Measurements from ENCODE around the gene EIF4B.
A peak's percentile ranks its signal among the peaks of the same experiment; 100 is the strongest.
"Not testable (repeated sequence)": the region's sequence is repeated elsewhere in the genome, so short reads cannot be mapped to it uniquely, and the experiment has no call there.

EIF4B gene, protein sequence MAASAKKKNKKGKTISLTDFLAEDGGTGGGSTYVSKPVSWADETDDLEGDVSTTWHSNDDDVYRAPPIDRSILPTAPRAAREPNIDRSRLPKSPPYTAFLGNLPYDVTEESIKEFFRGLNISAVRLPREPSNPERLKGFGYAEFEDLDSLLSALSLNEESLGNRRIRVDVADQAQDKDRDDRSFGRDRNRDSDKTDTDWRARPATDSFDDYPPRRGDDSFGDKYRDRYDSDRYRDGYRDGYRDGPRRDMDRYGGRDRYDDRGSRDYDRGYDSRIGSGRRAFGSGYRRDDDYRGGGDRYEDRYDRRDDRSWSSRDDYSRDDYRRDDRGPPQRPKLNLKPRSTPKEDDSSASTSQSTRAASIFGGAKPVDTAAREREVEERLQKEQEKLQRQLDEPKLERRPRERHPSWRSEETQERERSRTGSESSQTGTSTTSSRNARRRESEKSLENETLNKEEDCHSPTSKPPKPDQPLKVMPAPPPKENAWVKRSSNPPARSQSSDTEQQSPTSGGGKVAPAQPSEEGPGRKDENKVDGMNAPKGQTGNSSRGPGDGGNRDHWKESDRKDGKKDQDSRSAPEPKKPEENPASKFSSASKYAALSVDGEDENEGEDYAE

DNA sequence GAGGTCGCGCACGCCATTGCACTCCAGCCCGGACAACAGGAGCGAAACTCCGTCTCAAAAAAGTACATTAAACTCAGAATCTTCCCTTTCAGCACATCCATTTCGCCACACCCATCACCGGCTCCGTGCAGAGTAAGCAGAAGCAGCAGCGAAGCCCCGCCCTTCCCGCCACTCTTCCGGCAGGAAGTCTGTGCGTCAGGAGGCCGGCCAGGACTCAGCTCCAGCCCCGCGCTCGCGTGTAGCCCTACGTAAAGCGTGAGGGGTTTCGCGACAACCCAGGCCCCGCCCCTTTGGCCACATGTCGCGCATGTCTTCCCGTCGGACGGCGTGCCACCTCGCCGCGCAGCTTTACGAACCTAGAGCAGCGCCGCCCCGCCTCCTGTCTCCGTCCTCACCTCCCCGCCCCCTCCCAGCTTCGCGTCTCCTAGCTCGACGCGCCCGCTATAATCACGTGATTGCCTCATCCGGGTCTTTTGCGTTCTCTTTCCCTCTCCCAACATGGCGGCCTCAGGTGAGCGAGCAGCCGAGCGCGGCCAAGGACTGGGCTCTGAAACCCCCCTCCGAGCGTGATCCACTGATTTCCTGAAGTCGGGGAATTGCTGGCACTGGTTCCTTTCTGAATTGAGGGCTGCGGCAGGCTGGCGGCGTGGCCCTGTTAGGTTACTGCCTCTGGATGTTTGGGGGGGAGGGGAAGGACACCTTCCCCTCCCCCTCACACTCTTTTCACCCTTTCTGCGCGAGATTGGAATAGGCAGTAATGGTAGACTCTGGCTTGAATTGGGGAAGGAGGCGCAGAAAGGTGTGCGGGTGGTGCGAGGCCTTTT is at the start of gene EIF4B:
Gene EIF4B, plus strand, starts transcription at position 471 of the 824 bp plus-strand sequence. Its CDS starts 28 bp downstream, at position 499.
- peak; percentile 95 for DNase-seq

DNA sequence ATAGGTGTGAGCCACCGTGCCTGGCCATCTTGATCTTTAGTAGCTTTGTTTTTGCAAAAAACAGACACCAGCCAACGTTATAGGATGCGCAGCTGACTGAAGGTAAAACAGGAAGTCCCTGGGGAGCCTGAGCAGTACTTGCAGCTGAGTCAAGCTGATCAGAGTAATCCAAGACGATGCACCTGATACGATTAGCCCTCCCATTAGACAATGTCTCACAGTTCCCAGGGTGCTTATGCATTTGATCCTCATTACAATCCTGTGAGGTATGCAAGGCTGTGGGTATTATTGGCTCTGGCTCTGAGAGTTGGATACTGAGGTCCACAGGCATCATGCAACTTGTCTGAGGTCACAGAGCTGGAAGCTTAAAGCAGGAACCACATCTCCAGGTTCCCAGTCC is 49.3 kb upstream of the EIF4B start:
- DNase-seq = no peak

DNA sequence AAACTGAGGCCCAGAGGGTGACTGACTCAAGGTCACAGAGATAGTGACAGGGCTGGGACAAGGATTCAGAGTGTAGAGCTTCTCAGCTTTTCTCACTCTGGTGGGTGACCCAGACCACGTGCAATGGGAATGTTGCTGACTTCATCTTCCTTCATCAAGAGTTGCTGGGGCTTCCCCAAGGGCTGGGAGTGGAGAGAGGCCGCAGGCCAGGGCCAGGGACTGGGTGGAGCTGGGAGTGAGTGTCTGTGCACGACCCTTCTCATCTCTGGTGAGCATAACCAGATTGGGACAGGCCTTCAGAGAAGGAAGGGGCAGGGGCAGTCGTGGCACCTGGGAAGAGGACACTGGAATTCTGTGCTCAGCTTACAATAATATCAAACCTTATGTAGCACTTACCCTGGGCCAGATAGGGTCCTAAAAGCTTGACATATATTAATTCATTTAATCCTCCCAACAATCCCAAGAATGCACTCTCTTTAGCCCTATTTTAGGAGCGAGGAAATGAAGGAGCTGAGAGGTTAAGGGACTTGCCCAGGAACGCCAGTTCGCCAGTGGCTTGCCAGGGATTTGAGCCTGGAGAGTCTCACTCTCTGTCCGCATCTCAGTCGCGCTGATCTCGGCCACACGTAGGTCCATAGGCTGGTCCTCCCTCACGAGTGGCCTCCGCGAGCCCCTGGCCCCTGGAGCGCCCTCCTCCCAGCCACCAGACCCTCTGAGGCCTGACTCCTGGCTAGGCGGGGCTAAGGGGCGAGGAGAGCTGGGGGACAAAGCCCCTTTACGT is 41.5 kb upstream of the EIF4B start:
- DNase-seq = no peak

DNA sequence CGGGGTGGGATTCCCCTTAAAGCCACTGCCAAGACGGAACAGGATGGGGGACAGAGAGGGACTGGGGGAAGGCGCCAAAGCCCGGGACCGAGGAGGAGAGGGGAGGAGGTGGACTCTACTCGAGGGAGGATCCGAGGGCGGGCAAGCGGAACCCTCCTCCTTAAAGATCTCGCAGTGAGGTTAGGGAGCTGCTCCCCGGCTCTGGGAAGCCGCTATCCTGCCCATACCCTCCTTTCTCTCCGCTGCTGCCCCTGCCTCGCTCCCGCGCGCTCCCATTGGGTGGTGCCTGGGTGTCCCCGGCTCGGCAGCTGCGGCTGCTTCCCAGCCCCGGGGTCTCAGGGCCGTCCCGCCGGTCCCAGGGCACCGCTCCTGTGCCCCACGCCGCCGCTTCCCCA is 40.9 kb upstream of the EIF4B start:
- no peak for DNase-seq

DNA sequence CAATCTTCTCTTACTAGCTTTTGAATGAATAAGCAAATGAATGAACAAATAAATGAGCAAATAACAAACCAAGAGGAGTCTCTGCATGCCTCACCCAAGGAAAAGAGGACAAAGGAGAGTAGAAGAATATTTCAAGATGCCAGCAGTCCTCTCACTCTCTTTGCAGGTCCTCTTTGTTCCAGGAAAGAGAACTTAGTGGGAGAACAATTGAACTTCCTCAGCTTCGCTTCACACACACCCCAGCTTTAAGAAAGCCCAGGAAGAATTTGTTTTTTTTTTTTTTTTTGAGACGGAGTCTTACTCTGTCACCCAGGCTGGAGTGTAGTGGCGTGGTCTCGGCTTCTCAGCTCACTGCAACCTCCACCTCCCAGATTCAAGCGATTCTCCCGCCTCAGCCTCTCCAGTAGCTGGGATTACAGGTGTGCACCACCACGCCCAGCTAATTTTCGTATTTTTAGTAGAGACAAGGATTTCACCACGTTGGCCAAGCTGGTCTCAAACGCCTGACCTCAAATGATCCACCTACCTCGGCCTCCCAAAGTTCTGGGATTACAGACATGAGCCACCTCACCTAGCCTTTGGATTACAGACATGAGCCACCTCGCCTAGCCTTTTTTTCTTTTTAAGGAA is 37.0 kb upstream of the EIF4B start:
- DNase-seq = no peak

DNA sequence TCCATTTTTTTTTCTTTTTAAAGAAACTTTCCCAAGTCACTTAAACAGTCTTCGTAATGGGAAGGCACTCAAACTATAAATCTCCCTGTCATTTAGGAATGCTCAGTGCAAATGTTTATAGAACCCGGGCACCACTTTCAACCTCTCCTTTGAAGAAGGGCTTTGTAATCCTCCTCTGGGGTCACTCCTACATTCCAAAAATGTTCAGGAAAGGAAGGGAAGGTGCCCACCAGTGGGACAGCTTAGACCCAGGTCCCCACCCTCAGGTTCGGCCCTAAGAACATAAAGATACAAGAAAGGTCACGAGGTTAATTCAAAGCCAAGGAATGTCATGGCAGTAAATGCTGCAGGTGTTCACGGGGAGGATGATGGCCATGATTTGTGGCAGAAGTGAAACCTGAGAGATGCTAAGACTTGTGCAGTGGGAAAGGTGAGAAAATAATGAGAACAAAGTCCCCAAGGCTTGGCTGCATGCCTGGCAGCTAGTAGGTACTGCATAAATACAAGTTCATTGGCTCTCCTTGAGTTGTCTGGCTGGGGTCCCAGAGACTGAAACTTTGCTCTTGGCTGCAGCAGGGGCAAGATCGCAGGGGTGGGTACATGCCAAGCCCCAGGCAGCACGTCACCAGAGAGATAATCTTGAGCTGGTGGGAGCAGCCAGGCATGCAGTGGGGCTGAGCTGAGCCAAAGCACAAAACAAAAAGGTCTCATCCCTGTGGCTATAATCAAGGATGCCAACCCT is 36.3 kb upstream of the EIF4B start:
- DNase-seq = no peak

DNA sequence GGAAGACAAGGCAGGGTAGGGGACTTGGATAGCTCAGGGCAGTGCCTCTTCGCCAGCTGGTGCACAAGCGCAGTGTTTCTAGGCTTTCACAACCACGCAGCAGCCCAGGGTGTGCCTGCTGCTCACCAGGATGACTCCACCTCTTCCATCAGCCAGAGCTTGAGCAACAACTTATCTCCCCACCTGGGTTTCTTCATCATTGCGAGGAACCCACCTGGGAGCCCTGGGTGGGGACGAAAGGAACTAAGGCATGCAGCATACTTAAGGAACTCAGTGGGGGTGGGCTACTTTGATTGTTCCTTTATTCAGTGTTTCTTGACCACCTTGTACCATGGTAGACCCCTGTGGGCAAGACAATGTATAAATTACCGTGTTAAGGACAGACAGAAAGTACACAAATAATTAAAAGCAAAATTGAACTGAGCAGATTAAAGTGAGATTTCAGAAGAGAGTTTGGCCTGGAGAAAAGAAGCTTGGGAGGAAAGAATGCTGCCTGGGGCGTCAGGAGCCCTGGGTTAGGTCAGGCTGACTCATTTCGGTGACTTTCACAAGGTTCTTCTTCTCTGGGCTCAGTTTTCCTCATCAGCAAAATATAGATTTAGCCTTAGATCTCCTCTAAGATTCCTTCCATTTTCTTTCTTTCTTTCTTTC is 34.5 kb upstream of the EIF4B start:
- no peak for DNase-seq

DNA sequence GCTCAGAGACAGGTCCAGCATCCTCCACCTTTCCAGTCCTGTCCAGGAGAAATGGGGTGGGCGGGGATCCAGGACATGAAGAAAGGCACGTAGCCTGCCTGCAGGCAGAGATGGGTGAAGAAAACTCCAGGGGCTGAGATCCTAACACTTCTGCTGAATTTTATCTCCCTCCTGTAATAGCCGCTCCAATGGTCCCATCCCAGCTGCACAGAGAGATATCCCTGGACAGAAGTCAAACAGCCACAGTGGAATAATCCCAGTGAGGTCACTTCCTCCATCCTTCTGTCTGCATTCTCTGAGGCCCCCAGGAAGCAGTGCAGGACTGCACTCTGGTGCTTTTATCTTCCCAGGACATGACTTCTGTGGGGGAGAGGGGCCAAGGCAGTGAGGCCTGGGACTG is 31.1 kb upstream of the EIF4B start:
- DNase-seq = no peak

DNA sequence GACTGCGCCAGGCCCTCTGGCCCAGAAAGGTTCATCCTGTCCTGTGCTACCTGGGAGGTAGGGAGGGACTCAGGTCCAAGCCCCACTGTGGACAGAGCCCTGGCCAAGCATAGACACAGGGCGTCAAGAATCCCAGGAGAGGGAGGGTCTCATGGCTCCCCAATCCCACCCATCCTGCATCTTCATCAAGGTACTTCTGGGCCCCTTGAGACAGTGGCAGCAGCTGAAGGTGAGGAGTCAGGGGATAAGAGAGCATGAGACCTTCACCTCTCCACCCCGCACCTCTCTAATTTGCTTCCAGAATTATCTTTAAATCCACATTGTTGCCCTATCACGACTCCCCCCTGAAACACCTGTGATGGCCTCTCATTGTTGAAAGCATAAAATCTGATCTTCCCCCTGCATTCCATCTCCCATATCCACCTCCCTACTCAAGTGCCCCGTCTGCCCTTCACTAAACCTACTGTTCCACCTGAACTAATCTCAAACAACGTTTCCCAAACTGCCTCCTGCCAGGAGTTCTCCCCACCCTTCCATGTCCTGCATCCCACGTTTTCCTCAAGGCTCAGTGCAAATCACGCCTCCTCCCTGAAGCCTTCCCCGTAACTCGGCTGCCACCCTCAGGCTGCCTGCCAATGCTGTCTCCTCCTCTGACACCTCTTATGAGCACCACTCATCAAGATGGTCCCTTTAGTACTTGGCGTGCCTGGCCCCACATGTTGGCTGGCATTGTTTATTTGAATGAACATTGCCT is 30.3 kb upstream of the EIF4B start:
- DNase-seq = no peak

DNA sequence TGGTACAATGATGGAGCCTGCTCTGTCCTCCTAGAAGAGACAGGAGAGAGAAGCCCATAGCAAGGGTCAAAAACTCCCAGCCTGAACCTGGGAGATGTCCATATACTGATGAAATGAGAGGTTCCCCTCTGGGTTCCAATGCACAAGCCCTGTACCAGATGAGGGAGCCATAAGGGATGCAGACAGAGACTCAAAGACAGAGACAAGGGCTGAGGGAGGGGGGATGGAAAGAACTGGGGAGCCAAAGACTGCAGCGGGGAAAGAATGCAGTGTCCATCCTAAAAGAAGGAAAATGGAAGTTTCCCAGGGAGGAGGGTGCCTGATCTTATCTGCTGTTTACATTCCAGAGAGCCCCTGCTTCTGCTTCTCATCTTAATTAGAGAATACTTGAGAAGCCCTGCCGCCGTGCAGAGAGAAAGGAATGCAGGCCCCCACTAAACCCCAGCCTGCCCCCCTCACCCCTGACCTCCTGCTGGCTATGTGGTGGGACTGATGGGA is 29.6 kb upstream of the EIF4B start:
- no peak for DNase-seq

DNA sequence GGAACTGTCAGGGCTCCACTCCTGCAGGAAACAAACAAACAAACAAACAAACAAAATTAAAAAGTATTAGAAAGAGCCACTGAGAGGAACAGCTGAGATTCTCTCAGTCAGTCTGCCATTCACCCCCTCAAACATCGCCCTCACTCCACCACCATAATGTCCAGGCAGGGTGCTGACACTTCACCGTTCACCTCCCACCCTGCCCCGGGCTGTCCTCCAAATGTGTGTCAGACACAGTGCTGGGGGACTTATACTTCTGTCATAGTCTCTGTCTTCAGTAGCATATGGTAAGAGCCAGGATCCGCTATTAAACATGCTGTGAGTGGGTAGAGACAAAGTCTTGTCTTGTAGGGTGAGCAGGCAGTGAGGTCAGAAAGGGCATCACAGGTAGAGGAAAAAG is 29.1 kb upstream of the EIF4B start:
- DNase-seq = no peak

DNA sequence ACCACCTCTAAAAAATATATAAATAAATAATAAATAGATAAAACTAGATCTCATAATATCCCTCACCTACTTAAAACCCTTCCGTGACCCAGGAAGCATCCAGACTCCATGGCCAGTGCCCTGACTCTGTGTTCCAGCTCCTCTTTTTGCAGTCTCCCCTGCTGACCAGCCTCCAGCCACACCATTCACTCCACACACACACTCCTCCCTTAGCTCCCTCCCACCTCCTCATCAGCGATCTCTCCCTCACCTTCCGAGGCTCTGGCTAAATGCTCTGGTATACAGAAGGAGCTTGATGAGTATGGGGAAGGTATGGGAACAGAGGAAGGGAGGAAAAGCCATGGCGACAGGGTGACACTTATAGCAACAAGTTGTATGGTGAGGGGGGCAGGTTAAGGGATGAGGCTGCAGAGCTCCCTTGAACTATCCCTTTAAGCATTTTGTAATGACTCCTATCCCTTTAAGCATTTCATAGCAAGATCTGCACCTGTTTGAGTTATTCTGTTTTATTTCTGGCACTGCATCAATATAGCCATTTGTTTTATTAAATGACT is 26.1 kb upstream of the EIF4B start:
- no peak for DNase-seq

DNA sequence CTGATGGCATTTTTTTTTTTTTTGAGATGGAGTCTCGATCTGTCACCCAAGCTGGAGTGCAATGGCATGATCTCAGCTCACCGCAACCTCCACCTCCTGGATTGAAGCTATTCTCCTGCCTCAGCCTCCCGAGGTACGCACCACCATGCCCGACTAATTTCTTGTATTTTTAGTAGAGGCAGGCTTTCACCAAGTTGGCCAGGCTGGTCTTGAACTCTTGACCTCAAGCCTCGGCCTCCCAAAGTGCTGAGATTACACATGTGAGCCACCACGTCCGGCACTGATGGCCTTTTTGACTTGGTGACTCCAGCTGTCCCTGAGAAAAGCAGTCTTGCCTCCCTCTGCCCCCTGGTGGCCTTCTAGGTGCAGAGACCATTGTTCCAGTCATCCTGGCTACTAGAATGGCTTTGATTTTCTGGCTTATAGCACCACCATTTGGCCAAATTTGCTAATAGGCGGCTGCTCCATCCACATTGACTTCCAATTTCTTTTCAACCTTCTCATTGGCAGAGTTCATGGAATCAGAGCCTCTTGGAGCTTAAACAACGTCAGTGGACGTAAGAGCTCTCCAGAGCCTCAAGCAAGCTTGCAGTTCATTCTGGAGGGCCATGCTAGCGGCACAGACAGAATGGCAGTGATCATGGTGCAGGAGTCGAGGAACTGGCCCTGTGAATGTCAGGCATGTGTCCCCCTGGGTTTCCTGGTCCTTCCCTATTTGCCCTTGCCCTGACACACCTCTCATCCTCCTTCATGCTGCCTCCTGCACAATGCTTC is 25.4 kb upstream of the EIF4B start:
- peak; percentile 74 for DNase-seq

DNA sequence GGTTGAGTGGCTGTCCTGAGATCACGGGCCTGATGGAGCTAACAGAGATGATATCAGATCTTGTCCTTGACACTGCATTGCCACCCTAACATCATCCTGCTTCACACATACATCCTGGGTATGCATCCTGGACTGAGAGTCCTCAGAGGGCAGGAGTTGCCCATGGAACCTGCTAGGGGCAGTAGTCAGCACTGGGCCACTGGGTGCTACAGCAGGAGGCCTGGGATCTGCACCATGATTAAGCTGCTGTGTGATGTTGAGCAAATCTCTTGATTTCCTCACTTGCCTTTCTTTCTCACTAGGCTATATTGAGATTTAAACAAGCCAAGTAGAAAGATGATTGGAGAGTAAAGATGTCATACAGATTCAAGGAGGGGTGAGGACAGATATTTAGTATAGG is 22.1 kb upstream of the EIF4B start:
- no peak for DNase-seq

DNA sequence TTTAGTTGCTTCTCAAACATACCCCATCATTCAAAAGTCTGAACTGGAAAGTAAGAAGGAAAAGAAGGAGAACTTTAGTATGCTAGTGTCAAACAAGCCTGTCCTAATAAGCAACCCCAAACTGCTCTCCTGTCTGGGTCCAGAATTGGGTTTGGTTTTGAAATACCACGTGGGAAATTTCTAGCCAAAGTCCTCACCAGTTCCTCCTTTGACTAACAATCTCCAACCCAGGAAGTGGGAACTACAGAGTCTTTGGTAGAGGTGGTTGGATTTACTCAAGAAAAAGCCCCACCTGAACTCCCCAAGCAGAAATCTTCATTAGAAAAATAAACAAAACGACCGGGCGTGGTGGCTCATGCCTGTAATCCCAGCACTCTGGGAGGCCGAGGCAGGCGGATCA is 17.4 kb upstream of the EIF4B start:
- DNase-seq = no peak

DNA sequence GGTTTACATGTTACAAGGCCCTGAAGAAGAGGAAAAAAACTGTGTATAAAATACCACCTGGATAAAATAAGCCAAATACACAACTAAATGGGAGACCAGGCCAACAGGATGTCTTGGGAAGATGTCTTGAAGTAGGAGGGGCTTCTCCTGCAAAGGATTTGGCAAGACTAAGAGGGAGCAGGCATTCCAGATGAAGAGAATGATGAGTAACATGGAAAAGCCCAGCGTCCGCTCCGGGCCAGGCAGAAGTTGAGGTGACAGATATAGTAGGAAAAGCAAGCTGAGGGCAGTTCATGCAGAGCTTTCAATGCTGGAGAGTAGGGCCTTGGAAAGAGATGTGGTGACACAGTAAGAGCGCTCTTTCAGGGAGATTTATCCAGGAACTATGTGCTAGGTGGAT is 16.1 kb upstream of the EIF4B start:
- no peak for DNase-seq

DNA sequence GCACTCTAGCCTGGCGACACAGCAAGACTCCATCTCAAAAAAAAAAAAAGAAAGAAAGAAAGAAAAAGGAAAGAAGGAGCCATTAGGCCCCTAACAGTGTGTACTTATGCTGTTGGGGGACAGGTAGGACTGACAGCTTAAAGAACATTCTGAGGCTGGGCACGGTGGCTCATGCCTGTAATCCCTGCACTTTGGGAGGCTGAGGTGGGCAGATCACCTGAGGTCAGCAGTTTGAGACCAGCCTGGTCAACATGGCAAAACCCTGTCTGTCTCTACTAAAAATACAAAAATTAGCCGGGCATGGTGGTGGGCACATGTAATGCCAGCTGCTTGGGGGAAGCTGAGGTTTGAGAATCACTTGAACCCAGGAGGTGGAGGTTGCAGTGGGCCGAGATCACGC is 14.0 kb upstream of the EIF4B start:
- DNase-seq = not testable (repeated sequence)

DNA sequence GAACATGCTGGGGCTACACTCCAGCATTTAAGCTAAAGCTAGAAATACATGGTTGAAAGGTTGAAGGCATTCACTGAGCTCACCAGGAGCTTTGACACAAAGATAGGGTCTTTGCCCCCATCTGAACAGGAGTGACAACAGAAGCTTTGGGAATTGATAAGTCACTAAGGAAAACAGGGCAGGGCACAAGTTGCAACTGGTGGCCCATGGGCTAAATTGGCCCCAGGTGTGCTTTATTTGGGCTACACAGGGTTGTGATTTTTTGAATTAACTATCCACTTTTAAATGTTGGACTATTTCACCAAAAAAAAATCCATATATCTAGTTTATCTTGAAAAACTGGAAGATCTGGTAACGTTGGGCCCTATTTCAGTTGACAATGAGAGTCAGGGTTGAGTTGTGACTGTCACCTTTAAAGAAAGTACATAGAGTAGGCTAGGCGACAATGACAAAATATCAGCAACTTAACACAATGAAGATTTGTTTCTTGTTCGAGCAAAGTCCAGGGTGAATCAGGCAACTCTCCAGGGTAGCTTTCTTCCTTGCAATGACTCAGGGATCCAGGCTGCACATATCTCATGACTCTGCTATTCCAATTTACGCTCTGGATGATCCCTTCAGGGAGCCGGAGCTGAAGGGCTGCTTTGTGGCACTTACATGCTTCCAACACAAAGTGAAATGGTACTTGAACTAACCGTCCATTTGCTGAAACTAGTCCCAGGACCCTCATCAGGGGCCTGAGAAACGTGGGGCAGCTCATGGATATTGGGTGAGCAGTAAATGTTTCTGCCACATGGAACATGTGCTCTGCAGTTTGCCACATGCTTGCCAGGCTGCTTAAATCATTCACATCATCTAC is 13.3 kb upstream of the EIF4B start:
- DNase-seq = no peak
